Right lobe of liver (tissue), 4 donors: ENCODE measurements around the gene STAT4.

ENCODE experiments used
- CTCF ChIP-seq, 4 donors: fragments of 200-600 bp in 3 of 4; fragments of 450-650 bp in 1 of 4; IDR thresholded peaks; one replicate each; pipeline versions ENCODE4 v1.5.1 to v1.8.0; 2016 to 2022; ENCODE audit warnings: antibody characterized with exemption in 4 of 4, mild to moderate bottlenecking in 2 of 4
- POLR2A ChIP-seq: fragments of 450-650 bp; IDR thresholded peaks from one replicate; pipeline ENCODE4 v1.6.1; 2017; ENCODE audit warnings: antibody characterized with exemption, mild to moderate bottlenecking
- donor health status: DM: no; HTN: no; CAD: no.
- donor health status: DM: no; HTN: no; CAD: no.
- donor health status: DM: no; HTN: yes; CAD: no.

GRCh38 chr2:191105082-191105481 is 45.7 kb downstream of the STAT4 start:
- no peak for TF ChIP-seq POLR2A
- no peak for TF ChIP-seq CTCF (IDR thresholded peaks at IDR 0.05)
